ENCODE data around the gene AFF3. TPM values are rescaled to one million over a fixed set of nuclear protein-coding genes. Genes with fewer than 3 reads are reported as not detected.

Gene AFF3
- total and polyA plus RNA-seq, 4 donors = 0.48 to 5.3 (median 2.3) TPM

- TF ChIP-seq GABPA (IDR thresholded peaks at IDR 0.05 in 1 of 2, conservative IDR thresholded peaks at IDR 0.05 in 1 of 2) (no peak), HNF4A (conservative IDR thresholded peaks at IDR 0.05) (no peak), RXRA (IDR thresholded peaks at IDR 0.05) (no peak), HNF4G (IDR thresholded peaks at IDR 0.05) (no peak), FOXA1 (IDR thresholded peaks at IDR 0.05) (no peak), NR2F2 (IDR thresholded peaks at IDR 0.05) (no peak), SP1 (IDR thresholded peaks at IDR 0.05) (no peak), EGR1 (IDR thresholded peaks at IDR 0.05; ENCODE audit: low read depth in 2 of 2) (no peak), CTCF (IDR thresholded peaks at IDR 0.05; ENCODE audit: low read depth, low read length, missing input control) (no peak), FOXA2 (IDR thresholded peaks at IDR 0.05) (no peak), ZBTB33 (IDR thresholded peaks at IDR 0.05) (no peak), RAD21 (IDR thresholded peaks at IDR 0.05) (no peak), REST (IDR thresholded peaks at IDR 0.05) (no peak), TAF1 (conservative IDR thresholded peaks at IDR 0.05) (no peak)
- H3K27me3 ChIP-seq (ENCODE audit: control insufficient read depth in 4 of 4, insufficient read depth in 4 of 4, low read length in 3 of 4) = no peaks in the 10 kb centered on the region
- no peak for DNase-seq (ENCODE audit: low spot score)
- no peaks in the 10 kb centered on the region for H3K9me3 ChIP-seq (ENCODE audit: control insufficient read depth in 4 of 4, low read length in 3 of 4)
- no peaks in the 10 kb centered on the region for H3K4me1 ChIP-seq (ENCODE audit: control insufficient read depth in 4 of 4, insufficient read depth in 4 of 4, low read length in 3 of 4)
- H3K27ac ChIP-seq (ENCODE audit: low read depth in 1 of 2, low read length in 2 of 2) = no peak overlapping the region
- no peak overlapping the region for H3K4me3 ChIP-seq (ENCODE audit: low read depth in 1 of 3, low read length in 3 of 3)
- no peaks in the 10 kb centered on the region for H3K36me3 ChIP-seq (ENCODE audit: control insufficient read depth in 4 of 4, insufficient read depth in 3 of 4, low read depth in 1 of 4, low read length in 3 of 4)
- WGBS = 93% methylated on average over 4 of the region's 4 CpGs
- H3K9ac ChIP-seq (ENCODE audit: low read depth in 1 of 2, low read length in 2 of 2) = no peak overlapping the region
These were observed 463.8 kb downstream of the AFF3 start for GRCh38 chr2:99678625-99679024.

- no peak for DNase-seq (ENCODE audit: low spot score)
- Histone ChIP-seq H3K27me3 (ENCODE audit: control insufficient read depth in 4 of 4, insufficient read depth in 4 of 4, low read length in 3 of 4) (no peaks in the 10 kb centered on the region), H3K9me3 (ENCODE audit: control insufficient read depth in 4 of 4, low read length in 3 of 4) (no peaks in the 10 kb centered on the region), H3K4me1 (ENCODE audit: control insufficient read depth in 4 of 4, insufficient read depth in 4 of 4, low read length in 3 of 4) (no peaks in the 10 kb centered on the region), H3K27ac (ENCODE audit: low read depth in 1 of 2, low read length in 2 of 2) (no peak overlapping the region), H3K4me3 (ENCODE audit: low read depth in 1 of 3, low read length in 3 of 3) (no peak overlapping the region), H3K36me3 (ENCODE audit: control insufficient read depth in 4 of 4, insufficient read depth in 3 of 4, low read depth in 1 of 4, low read length in 3 of 4) (no peaks in the 10 kb centered on the region), H3K9ac (ENCODE audit: low read depth in 1 of 2, low read length in 2 of 2) (no peak overlapping the region)
- 93% methylated on average over 7 of the region's 7 CpGs for WGBS
- TF ChIP-seq EGR1 (IDR thresholded peaks at IDR 0.05; ENCODE audit: low read depth in 2 of 2) = no peak
- TF ChIP-seq SP1 (IDR thresholded peaks at IDR 0.05) = no peak
- TF ChIP-seq TAF1 (conservative IDR thresholded peaks at IDR 0.05) = no peak
- no peak for TF ChIP-seq FOXA2 (IDR thresholded peaks at IDR 0.05)
- no peak for TF ChIP-seq NR2F2 (IDR thresholded peaks at IDR 0.05)
- no peak for TF ChIP-seq FOXA1 (IDR thresholded peaks at IDR 0.05)
- TF ChIP-seq RAD21 (IDR thresholded peaks at IDR 0.05) = no peak
- TF ChIP-seq JUND (IDR thresholded peaks at IDR 0.05) = no peak
- TF ChIP-seq RXRA (IDR thresholded peaks at IDR 0.05) = no peak
- TF ChIP-seq CTCF (IDR thresholded peaks at IDR 0.05; ENCODE audit: low read depth, low read length, missing input control) = no peak
- no peak for TF ChIP-seq ATF3 (IDR thresholded peaks at IDR 0.05)
- TF ChIP-seq REST (IDR thresholded peaks at IDR 0.05) = no peak
- TF ChIP-seq HNF4G (IDR thresholded peaks at IDR 0.05) = no peak
- no peak for TF ChIP-seq MAX (IDR thresholded peaks at IDR 0.05)
- no peak for TF ChIP-seq YY1 (IDR thresholded peaks at IDR 0.05)
These were observed 464.6 kb downstream of the AFF3 start for GRCh38 chr2:99677814-99678213.

All from liver (tissue), 9 donors.